HCT116 (cell line): ENCODE measurements around the gene FBN3. TPM values are rescaled to one million over a fixed set of nuclear protein-coding genes. Genes with fewer than 3 reads are reported as not detected.

Experiments
- ATAC-seq: fragments of 200-7000 bp; cut with Tn5 transposase; 2 replicates; pipeline ENCODE4 v1.9.1; 2020; ENCODE audit warnings: mild to moderate bottlenecking, moderate library complexity
- BruUV-seq: library from RNA; stranded (reverse); fragments of 400-500 nt; replicated peaks from 2 replicates; lab custom pipeline; 2021; lab: Mats Ljungman, UMichigan
- CTCF ChIA-PET: fragments of 300-600 bp; sonication (Branson Sonifier 250); formaldehyde crosslinking; loops from one replicate; lab custom pipeline; 2021; ENCODE audit warnings: antibody characterized with exemption; lab: Charles Lee
- POLR2A ChIA-PET: fragments of 300-600, 350-600 bp; sonication (Branson Sonifier 250); formaldehyde crosslinking; loops from one replicate; lab custom pipeline; 2021; ENCODE audit warnings: antibody characterized with exemption; lab: Charles Lee
- RAD21 ChIA-PET, 2 experiments: fragments of 300-600 bp; sonication (Branson Sonifier 250); formaldehyde crosslinking; loops; one replicate each; lab custom pipeline; 2023; ENCODE audit warnings: low total read pairs in 2 of 2; ENCODE audit not compliant: uncharacterized antibody in 2 of 2, unreplicated experiment in 2 of 2, low non-redundant PET in 1 of 2; lab: Charles Lee
- DNase-seq: peaks from one replicate; pipeline ENCODE4 v3.0.0-alpha.2; 2010; ENCODE audit warnings: low read depth, low spot score
- H2AFZ ChIP-seq: fragments of 200-600 bp; shearing (Covaris generic), sonication (generic); 2 replicates; pipeline ENCODE4 v1.6.1; 2017; ENCODE audit warnings: low read depth, mixed run types, mixed read lengths, antibody characterized with exemption, low read length; ENCODE audit not compliant: poor library complexity, severe bottlenecking
- H3K27ac ChIP-seq: 2 replicates; pipeline ENCODE4 v1.5.1; 2012; ENCODE audit warnings: low read depth, low read length
- H3K27me3 ChIP-seq: fragments of 200-600 bp; sonication (generic); 2 replicates; pipeline ENCODE4 v1.6.1; 2016; ENCODE audit warnings: mixed run types, low read length, mixed read lengths; ENCODE audit not compliant: insufficient read depth
- H3K36me3 ChIP-seq, 2 experiments: fragments of 200-500 bp in 1 of 2; fragments of 200-600 bp in 1 of 2; sonication (Bioruptor generic) in 1 of 2; sonication (generic) in 1 of 2; 2 replicates each; pipeline versions ENCODE4 v1.5.1 to v1.6.1; 2014 to 2016; ENCODE audit warnings: low read length in 2 of 2, inconsistent platforms in 1 of 2, mixed read lengths in 1 of 2, mixed run types in 1 of 2; ENCODE audit not compliant: insufficient read depth in 2 of 2, control insufficient read depth in 1 of 2
- H3K4me1 ChIP-seq, 2 experiments: fragments of 200-600 bp in 1 of 2; sonication (generic) in 1 of 2; 2 replicates each; pipeline versions ENCODE4 v1.5.1 to v1.6.1; 2012 to 2017; ENCODE audit warnings: low read length in 2 of 2, inconsistent platforms in 1 of 2, mild to moderate bottlenecking in 1 of 2, mixed read lengths in 1 of 2, mixed run types in 1 of 2, moderate library complexity in 1 of 2; ENCODE audit not compliant: insufficient read depth in 2 of 2, control insufficient read depth in 1 of 2
- H3K4me2 ChIP-seq: fragments of 200-600 bp; sonication (generic); 2 replicates; pipeline ENCODE4 v1.6.1; 2017; ENCODE audit warnings: mixed run types, low read length, mixed read lengths
- H3K4me3 ChIP-seq, 2 experiments: fragments of 200-600 bp in 1 of 2; sonication (generic) in 1 of 2; replicated peaks in 1 of 2; 2 replicates each; pipeline ENCODE4 v1.5.1; 2011 to 2016; ENCODE audit warnings: low read length in 2 of 2, control low read depth in 1 of 2, low read depth in 1 of 2, mild to moderate bottlenecking in 1 of 2, mixed read lengths in 1 of 2, mixed run types in 1 of 2
- H3K79me2 ChIP-seq: fragments of 200-600 bp; sonication (generic); 2 replicates; pipeline ENCODE4 v1.6.1; 2017; ENCODE audit warnings: mild to moderate bottlenecking, mixed run types, low read length, moderate library complexity, mixed read lengths; ENCODE audit not compliant: insufficient read depth
- H3K9ac ChIP-seq: fragments of 200-600 bp; sonication (generic); 2 replicates; pipeline ENCODE4 v1.6.1; 2016; ENCODE audit warnings: low read length, mixed read lengths
- H3K9me2 ChIP-seq: fragments of 200-600 bp; sonication (generic), shearing (Covaris generic); 2 replicates; pipeline ENCODE4 v1.6.1; 2017; ENCODE audit warnings: mixed run types, mild to moderate bottlenecking, moderate library complexity; ENCODE audit not compliant: insufficient read depth
- H3K9me3 ChIP-seq, 2 experiments: fragments of 200-500 bp in 1 of 2; fragments of 200-600 bp in 1 of 2; sonication (Bioruptor generic) in 1 of 2; sonication (generic) in 1 of 2; 2 replicates each; pipeline ENCODE4 v1.6.1; 2014 to 2017; ENCODE audit warnings: low read length in 2 of 2, mixed read lengths in 2 of 2, inconsistent platforms in 1 of 2, low read depth in 1 of 2, mild to moderate bottlenecking in 1 of 2, mixed run types in 1 of 2, moderate library complexity in 1 of 2; ENCODE audit not compliant: control insufficient read depth in 1 of 2, insufficient read depth in 1 of 2
- H4K20me1 ChIP-seq: fragments of 200-600 bp; sonication (generic), shearing (Covaris generic); 2 replicates; pipeline ENCODE4 v1.6.1; 2017; ENCODE audit warnings: mixed run types, mild to moderate bottlenecking, moderate library complexity; ENCODE audit not compliant: insufficient read depth
- ATF3 ChIP-seq: IDR thresholded peaks from 2 replicates; pipeline ENCODE4 v1.6.1; 2012
- CEBPB ChIP-seq: IDR thresholded peaks from 2 replicates; pipeline ENCODE4 v1.6.1; 2012; ENCODE audit warnings: low read depth
- EZH2phosphoT487 ChIP-seq: fragments of 200-600 bp; IDR thresholded peaks from 2 replicates; pipeline ENCODE4 v1.6.1; 2018; ENCODE audit warnings: antibody characterized with exemption, borderline replicate concordance
- JUND ChIP-seq: IDR thresholded peaks from 2 replicates; pipeline ENCODE4 v1.6.1; 2012
- MAX ChIP-seq: IDR thresholded peaks from 2 replicates; pipeline ENCODE4 v1.6.1; 2012
- REST ChIP-seq: IDR thresholded peaks from 2 replicates; pipeline ENCODE4 v1.6.1; 2012; ENCODE audit warnings: low read depth
- YY1 ChIP-seq: IDR thresholded peaks from 2 replicates; pipeline ENCODE4 v1.6.1; 2011; ENCODE audit warnings: low read length, low read depth, moderate library complexity, mild to moderate bottlenecking; ENCODE audit not compliant: insufficient replicate concordance; ENCODE audit errors: extremely low read depth
- ZNF274 ChIP-seq: fragments of 200-500 bp; sonication (Bioruptor generic); IDR thresholded peaks from 2 replicates; pipeline ENCODE4 v1.6.1; 2014; ENCODE audit warnings: mild to moderate bottlenecking, low read depth, low read length, inconsistent platforms
- intact Hi-C: fragments of 100-400 bp; cut with micrococcal nuclease; formaldehyde crosslinking; loops from 2 replicates; pipeline ENCODE4 v1.10.0; 2022
- total RNA-seq: library from RNA; stranded (reverse); gene quantifications from one replicate; pipeline ENCODE4 v1.2.1, GENCODE V29; 2021; ENCODE audit not compliant: unreplicated experiment

Gene FBN3
- total RNA-seq, 1 experiment from 2014 or later, result 6.6 TPM

- no peak for DNase-seq
- H2AFZ ChIP-seq, result no peak overlapping the region
- ChIA-PET CTCF (no interaction called here), RAD21 (no interaction called here)
- peaks cover 11 to 20% of the 10 kb centered on the region in 2 experiments; a peak in 3 of 4 replicates for H3K4me1 ChIP-seq
- intact Hi-C loops, result no loop called here
- H3K79me2 ChIP-seq, result no peaks in the 10 kb centered on the region
- H3K27ac ChIP-seq, result no peak overlapping the region
- H3K9me2 ChIP-seq, result no peaks in the 10 kb centered on the region
- H4K20me1 ChIP-seq, result no peaks in the 10 kb centered on the region
- no peaks in the 10 kb centered on the region for H3K9me3 ChIP-seq
- peak; percentile 85 for TF ChIP-seq CEBPB
- TF ChIP-seq ATF3, result no peak
- TF ChIP-seq, all 23 proteins: peak for 1
- no peak for ATAC-seq
- Histone ChIP-seq H3K4me2 (no peak overlapping the region), H3K9ac (no peak overlapping the region), H3K4me3 (no peak overlapping the region), H3K36me3 (no peaks in the 10 kb centered on the region), H3K27me3 (no peaks in the 10 kb centered on the region)
- POLR2A ChIA-PET, result no interaction called here
- no TSS peak for BruUV-seq
Measured at GRCh38 chr19:8081569-8082550, 67.5 kb downstream of the FBN3 start.

GRCh38 chr19:8080832-8081231 is 68.6 kb downstream of the FBN3 start:
- TF ChIP-seq MAX (no peak), YY1 (no peak), CEBPB (no peak), ATF3 (no peak), REST (no peak), ZNF274 (no peak), JUND (no peak), EZH2phosphoT487 (no peak)
- TF ChIP-seq, all 23 proteins: peak for 0
- H3K27me3 ChIP-seq, result no peaks in the 10 kb centered on the region
- H3K9ac ChIP-seq, result no peak overlapping the region
- ChIA-PET CTCF (no interaction called here), POLR2A (no interaction called here), RAD21 (no interaction called here)
- no peaks in the 10 kb centered on the region for H4K20me1 ChIP-seq
- no peak overlapping the region for H3K4me3 ChIP-seq
- H3K4me2 ChIP-seq, result no peak overlapping the region
- H3K9me3 ChIP-seq, result no peaks in the 10 kb centered on the region
- DNase-seq (no peak), ATAC-seq (no peak)
- intact Hi-C loops, result no loop called here
- no peaks in the 10 kb centered on the region for H3K36me3 ChIP-seq
- H3K4me1 ChIP-seq, result peaks cover 3 to 10% of the 10 kb centered on the region in 2 experiments; a peak in 3 of 4 replicates
- no peak overlapping the region for H3K27ac ChIP-seq
- no TSS peak for BruUV-seq
- H3K9me2 ChIP-seq, result no peaks in the 10 kb centered on the region
- H3K79me2 ChIP-seq, result no peaks in the 10 kb centered on the region
- no peak overlapping the region for H2AFZ ChIP-seq
